Caki2 (cell line): Measurements from ENCODE around the gene TNRC18. TPM values are rescaled to one million over a fixed set of nuclear protein-coding genes. Genes with fewer than 3 reads are reported as not detected.
"Not testable (repeated sequence)": the region's sequence is repeated elsewhere in the genome, so short reads cannot be mapped to it uniquely, and the experiment has no call there.

Experiments used
- DNase-seq: peaks from one replicate; pipeline ENCODE4 v3.0.0-alpha.2; 2015; ENCODE audit warnings: low read depth
- in situ Hi-C: cut with HindIII; loops from 2 replicates; pipeline ENCODE4 v1.10.0; 2016; ENCODE audit warnings: low sequenced_read_pairs, low pct_unique_long_range_greater_than_20kb, mixed read lengths
- total RNA-seq: library from RNA; depleted of rRNA; stranded (reverse); fragments of >200 nt; shearing (Covaris generic); gene quantifications from 2 replicates; pipeline ENCODE4 v1.2.3, GENCODE V29; 2014; ENCODE audit warnings: low replicate concordance

The TNRC18 gene
- total RNA-seq, 1 experiment from 2014 or later = 23.3 TPM

GRCh38 chr7:5365976-5366625 is 57.5 kb downstream of the TNRC18 start:
- in situ Hi-C loops = not testable (repeated sequence)
- peak; percentile 65 for DNase-seq

- no peak for DNase-seq
- in situ Hi-C loops = no loop called here
Measured at GRCh38 chr7:5363729-5364128, 59.9 kb downstream of the TNRC18 start.

- no peak for DNase-seq
- in situ Hi-C loops = no loop called here
Measured at GRCh38 chr7:5362466-5362865, 61.2 kb downstream of the TNRC18 start.

DNA sequence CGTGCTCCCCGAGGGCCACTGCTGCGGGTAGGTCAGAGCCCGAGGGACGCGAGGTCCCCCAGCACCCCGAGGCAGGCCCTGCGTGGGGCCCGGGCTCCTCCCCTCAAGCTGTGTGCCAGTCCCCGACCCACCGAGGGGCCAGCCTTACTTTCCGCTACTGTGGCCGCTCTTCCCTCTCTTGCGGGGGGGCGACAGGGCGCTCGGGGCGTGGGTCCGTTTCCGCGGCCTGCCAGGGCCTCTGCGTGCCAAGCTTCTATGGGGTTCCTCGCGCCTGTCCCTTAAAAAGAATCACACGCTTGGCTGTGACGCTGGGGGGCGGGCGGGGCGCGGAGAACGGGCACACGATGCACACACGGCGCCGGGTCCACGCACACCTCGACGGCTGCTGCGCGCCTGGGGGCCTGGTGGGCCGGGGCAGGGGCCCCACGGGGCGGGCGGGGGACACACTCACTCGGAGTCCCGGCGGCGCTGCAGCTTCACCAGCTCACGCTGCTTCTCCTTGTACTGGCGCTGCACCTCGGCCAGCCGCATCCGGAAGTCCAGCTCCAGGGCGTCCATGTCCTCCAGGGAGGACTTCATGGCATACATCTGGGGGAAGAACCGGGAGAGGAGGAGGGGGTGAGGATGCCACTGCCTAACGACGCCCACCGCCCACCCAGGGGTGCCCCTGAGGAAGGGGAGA is 62.0 kb downstream of the TNRC18 start:
- in situ Hi-C loops = no loop called here
- DNase-seq = no peak

DNA sequence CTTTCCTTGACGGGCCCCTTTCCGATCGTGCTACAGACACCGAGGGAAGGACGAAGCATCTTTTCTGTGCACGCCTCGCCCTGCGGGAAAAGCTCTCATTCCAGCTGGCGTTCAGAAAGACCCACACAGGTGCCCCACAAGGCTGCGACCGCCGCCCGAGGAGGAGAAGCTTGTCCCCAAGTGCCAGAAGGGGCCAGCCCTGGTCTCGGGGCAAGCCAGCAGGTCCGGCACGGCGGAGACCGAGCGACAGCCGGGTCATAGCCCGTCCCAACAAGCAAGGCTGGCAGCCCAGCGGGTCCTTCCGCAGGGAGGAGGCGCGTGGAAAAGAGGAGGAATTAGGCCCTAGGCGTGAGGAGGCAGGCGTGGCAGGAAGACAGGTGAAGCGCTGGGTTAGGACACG is 62.7 kb downstream of the TNRC18 start:
- no peak for DNase-seq
- in situ Hi-C loops = no loop called here

- DNase-seq = no peak
- in situ Hi-C loops = no loop called here
Measured at GRCh38 chr7:5360451-5360850, 63.2 kb downstream of the TNRC18 start.

GRCh38 chr7:5360021-5360420 is 63.6 kb downstream of the TNRC18 start:
- in situ Hi-C loops, DNase-seq: not testable (repeated sequence)

DNA sequence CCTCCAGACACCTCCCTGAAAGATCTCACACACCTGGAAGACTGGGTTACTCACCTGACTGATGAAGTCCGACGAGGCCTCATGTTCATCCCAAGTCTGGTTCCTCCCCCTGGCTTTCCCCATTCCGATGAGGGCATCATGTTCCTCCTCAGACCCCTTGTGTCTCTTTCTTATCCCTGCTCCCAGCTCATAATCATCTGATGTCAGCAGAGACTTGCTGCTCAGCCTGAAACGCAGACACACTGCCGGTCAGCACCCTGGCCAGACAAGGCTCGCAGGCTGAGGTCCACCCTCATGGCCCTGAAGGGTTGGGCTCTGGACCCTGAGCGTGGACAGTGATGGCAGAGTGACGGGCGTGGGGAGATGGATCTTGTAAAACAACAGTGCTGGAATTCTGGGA is 64.3 kb downstream of the TNRC18 start:
- in situ Hi-C loops = no loop called here
- DNase-seq = no peak

GRCh38 chr7:5357951-5358350 is 65.7 kb downstream of the TNRC18 start:
- in situ Hi-C loops = no loop called here
- DNase-seq = no peak

GRCh38 chr7:5356751-5357119 is 66.9 kb downstream of the TNRC18 start:
- in situ Hi-C loops = no loop called here
- no peak for DNase-seq

DNA sequence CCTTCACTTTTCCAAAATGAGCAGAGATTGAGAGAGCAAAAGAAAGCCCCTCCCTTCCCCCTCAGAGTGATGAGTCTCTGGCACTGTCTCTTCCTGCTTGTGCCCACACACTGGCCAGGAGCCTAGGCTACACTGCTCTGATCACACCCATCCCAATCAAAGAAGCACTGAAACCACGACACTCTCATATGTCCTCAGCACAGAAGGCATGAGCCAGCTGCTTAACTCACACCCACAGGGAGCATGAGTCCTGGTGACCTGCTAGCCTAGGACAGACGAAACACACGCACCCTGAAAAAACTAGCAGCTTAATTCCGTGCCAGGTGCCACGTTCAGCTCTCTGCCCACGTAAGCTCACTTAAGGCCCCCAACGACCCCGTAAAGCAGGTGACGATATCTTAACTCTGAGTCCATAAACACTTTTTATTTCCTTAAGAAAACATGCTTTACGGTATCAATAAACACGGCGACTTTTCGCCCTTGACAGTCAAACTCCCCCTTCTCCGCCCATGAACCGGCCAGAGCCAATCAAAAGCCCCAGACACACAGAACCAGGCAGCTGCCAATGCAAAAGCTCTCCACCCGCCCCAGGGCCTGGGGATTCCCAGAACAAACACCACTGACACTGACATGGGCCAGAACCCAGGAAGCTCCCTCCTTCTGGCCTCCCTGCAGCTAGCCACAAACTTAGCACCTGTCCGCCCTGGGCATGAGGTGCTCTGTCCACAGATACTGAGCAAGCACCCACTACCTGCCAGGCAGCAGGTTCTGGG is 69.0 kb downstream of the TNRC18 start:
- DNase-seq = no peak

DNA sequence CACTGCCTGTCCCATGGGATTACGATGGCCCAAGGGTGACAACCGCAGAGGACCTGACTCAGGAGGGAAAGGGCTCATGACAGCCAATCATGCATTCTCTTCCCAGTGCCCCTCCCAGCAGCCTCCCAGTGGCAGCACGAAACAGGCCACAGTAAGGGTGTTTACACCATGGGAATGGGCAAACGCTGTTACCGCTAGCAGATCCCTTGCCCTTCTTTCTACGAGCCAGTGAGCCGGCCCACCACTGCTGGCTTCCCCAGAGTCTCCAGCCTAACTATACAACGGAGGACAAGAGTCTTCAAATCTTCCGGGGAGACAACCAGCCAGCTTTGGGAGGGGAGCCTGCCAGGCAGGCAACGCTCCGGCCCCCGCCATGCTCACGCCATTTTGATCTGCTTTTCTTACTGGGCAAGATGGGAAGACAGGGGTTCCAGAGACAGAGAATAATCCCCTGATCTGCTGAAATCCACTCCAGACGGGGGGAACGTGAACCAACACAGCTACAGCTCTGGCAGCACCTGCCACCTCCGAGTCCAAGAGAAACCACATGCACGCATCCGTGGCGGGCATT is 71.1 kb downstream of the TNRC18 start:
- in situ Hi-C loops = no loop called here
- no peak for DNase-seq

More for the DNA sequence above, 69.0 kb downstream of the TNRC18 start:
- in situ Hi-C loops = no loop called here

DNA sequence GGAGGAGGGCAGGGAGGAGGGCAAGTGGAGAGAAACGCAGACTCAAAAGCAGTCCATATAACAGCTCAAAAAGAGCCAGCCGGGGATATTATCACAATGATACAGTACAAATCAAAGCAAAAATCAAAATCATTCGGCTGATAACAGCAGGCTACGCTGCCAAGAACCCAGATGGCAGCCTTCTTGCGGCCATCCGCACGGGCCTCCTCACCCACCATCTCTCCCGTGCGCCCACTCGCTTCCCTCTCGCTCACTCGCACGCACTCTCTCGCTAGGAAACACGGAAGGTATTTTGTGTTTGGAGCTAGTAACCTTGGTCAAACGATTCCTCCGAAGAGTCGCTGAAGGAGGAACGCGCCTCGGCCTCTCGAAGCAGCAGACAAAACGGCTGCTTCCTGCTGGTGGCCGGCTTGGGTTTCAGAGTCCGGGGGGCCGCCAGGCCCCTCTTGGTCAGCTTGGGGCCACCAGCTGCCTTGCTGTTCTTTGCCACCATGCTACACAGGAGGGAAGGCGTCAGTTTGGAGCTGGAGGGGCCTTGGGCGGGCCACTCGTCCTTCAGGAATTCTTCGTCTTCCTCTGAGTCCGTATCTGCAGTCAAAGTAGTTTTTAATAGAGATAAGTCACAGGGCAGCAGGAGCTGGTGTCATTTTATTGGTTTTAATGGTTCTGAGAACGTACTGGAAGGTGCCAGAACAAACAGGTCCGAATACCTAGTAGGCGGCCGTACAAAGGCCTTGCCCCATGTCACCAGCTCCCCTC is 71.9 kb downstream of the TNRC18 start:
- in situ Hi-C loops = no loop called here
- no peak for DNase-seq

GRCh38 chr7:5350600-5351385 is 72.8 kb downstream of the TNRC18 start:
- no peak for DNase-seq
- in situ Hi-C loops = no loop called here

DNA sequence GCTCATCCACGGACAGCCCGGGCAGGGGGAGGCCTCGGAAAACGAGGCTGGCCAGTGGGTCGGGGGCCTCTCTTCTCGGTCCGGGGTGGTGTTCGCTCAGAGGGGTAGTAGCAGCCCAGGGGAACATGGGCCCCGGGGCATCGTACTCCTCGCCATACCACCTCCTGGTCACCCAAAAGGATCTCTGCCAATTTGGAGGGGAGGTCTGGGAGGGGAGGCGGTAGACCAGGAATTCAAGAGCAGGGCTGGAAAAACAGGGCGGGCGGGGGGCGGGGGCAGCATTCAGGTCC is 73.5 kb downstream of the TNRC18 start:
- DNase-seq = no peak
- in situ Hi-C loops = no loop called here

DNA sequence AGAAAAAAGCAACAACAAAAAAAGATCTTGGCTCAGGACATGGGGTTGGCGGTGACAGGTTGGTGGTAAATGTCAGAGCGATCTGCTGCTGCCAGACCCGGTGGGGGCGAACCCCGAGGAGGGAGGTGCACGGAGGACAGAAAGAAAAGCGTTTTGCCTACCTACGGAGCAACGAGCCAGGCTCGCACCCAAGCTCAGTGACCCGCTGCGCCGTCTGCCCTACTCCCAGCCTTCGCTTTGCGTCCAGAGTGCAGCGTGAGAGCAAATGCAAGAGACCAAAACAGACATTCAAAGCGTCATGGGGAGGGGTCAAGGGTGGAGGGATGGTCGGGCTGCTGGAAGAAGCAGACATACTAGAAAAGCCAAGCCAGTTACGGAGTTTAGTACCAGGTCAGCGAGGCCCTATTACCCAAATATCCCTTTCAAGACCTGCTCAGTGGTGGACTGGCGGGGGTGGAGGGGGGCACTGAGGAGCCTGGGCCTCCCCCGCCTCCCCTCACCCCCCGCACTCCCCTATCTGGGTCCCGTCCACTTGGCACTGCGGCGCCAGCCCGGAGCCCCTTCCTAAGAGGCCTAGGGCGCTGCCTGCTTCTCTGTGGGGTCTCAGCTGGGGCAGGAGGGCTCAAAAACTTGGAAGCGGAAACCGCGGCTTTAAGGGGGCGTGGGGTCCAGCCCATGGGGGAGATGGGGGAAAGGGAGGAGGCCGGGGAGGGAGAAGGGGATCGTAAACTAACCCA is 74.0 kb downstream of the TNRC18 start:
- in situ Hi-C loops = no loop called here
- no peak for DNase-seq

DNA sequence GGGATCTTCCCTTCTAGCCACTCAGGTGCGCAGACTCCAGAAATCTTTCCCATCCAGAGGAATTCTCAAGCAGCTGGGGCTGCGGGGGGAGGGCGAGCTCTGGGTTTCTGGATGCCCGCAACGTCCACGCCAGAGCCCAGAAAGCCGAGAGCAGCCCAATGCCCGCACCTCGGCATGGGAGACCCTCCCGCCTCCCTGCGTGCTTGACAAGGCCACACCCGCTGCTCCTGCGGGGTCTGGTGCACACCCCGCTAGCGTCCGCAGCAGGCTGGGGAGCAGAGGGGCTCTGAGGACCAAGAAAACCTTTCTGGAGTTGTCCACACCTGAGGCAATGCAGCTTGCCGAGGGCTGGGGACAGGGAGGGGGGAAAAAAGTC is 74.6 kb downstream of the TNRC18 start:
- in situ Hi-C loops = no loop called here
- DNase-seq = no peak
